GM18499 (cell line): ENCODE results near the gene ZNF248.

Experiments
- ATAC-seq: cut with Tn5 transposase; IDR thresholded peaks from one replicate; pipeline ENCODE4 v1.9.1; 2021; ENCODE audit warnings: moderate number of reproducible peaks; ENCODE audit not compliant: insufficient read depth, unreplicated experiment

ZNF248 gene

DNA sequence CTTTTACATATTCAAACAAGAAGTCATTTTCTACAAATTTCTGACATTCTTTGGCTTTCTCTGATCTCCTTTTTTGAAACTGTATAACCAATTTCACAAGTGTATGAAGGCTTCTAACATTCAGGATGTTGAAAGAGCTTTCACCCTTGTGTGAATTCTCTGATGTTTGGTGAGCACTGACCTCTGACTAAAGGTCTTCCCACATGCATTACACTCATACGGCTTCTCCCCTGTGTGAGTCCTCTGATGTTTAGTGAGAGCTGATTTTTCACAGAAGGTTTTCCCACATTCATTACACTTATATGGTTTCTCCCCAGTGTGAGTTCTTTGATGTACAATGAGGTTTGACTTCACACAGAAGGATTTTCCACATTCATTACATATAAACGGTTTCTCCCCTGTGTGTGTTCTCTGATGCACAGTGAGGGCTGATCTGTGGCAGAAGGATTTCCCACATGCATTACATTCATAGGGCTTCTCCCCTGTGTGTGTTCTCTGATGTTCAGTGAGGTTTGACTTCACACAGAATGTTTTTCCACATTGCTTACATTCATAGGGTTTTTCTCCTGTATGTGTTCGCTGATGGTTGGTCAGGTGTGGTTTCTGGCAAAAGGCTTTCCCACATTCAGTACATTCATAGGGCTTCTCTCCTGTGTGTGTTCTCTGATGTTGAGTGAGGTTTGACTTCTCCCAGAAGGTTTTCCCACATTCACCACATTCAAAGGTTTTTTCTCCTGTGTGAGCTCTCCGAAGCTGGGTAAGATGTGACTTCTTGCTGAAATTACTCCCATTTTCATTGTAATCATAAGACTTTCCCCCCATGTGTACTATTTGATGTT is 25.7 kb downstream of the ZNF248 start:
- ATAC-seq = no peak

DNA sequence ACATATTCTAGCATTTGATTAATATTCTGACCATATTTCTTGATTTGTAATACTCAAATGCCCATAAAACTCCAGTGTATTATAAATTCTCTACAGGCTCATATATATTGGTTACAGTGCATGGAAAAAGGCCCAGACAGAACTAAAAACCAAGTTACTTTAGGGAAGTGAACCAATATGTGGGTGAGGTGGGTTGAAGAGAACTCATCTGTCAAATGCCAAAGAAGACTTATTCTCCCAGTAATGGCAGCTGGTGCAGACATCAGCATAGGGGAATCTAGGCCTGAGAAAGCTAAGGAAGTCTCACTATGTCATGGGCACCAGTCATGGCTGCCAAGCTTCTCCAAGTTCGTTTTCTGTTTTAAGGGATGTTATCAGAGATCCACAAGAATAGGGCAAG is 30.6 kb downstream of the ZNF248 start:
- ATAC-seq = no peak

DNA sequence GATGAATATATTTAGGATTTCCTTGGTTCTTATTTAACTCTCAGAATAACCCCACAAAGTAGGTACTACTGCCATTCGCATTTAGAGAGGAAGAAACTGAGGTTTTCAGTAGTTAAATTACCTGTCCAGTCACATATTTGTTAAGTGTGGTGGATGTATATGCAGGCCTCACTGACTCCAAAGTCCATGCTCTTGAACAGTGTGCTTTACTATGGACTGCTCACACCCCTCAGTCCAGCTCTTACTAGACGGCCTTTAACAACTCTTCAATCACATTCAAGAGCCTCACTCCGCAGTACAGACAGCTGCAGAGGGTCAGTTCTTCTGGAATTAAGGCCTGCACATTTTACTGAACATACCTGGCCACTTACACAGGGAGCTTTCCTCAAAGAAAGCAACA is 36.2 kb downstream of the ZNF248 start:
- no peak for ATAC-seq

DNA sequence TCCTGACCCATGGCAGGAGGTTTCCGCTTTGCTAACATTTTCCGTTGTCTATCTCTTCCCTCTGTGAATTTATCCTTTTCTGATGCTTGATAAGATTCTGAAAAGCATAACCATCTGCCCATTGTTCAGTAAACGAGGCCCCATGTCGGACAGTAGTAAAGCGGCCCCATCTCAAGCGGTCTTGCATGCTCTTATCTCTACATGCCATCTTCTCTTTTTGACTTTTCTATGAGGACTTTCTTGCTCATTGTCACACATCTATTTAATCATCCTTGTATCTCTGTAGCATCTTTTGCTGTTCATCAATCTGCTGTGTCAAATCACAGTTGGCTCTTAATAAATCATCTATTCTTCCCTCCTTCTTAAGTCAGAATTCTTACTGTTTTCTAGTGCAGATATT is 37.6 kb downstream of the ZNF248 start:
- ATAC-seq = no peak

DNA sequence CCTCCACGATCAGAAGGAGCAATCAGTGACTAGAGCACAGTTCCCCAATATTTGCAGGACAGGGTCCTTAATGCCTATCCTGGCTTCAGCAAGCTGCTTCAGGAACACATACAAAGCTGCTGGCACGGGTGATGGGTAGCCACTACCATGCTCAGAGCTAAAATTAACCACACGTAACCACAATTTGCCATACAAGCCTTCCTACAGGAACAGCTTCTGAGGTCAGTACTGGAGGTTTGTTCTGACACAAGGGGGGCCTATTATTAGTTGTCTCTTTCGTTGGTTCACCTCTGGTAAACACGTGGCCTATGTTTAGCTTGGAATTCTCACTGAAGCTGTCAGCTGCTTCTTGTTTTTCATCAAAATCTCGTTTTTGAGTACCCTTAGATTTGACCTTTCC is 41.1 kb downstream of the ZNF248 start:
- ATAC-seq = no peak

DNA sequence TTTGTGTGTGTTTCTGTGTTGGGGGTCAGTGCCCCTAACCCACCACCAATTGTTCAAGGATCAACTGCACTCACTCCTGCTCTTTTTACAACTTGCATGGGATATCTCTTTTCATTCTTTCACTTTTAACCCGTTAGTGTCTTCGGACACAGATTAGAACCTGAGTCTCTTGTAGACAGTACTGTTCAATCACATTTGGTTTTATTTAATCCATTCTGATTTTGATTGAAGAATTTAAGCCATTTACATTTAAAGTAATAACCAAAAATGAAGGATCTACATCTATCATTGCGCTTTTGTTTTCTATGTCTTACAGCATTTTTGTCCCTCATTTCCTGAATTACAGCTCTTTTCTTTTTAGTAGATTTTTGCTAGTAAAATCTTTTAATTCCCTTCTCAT is 43.6 kb downstream of the ZNF248 start:
- ATAC-seq = no peak

DNA sequence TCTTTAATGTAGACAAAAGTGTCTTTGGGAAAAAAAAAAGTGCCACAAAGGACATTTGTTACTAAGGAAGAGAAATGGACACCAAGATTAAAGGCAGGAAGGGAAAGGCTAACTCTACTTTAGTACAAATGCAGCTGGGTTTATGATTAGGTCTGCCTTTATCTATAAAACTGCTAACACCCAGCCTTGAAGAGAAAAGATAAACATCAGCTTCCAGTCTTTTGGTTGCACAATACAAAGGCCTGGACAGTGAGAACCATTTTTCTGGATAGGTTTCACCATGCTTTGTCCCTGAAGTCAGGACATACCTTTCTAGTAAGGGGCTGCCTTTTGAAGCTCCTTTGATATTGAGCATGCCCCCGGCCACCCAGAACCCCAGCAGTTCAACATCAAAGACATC is 45.1 kb downstream of the ZNF248 start:
- no peak for ATAC-seq

DNA sequence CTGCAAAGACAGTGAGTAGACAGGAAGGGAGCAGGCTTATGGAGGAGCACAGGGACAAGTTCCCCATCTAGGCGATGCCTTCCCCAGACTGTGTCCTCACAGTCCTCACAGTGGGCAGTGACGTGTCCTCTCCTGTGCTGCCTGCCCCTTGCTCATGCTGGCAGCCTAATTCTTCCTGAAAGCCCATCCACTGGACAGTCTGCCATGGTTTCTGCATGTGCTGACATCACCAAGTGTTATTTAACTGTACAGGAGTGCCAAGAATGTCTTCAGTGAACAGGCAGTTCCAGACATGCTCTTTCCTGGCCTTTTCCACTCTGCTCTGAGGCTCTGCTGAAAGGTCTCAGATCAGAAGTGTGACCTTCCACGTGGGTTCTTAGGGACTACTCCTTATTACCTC is 54.1 kb downstream of the ZNF248 start:
- no peak for ATAC-seq

DNA sequence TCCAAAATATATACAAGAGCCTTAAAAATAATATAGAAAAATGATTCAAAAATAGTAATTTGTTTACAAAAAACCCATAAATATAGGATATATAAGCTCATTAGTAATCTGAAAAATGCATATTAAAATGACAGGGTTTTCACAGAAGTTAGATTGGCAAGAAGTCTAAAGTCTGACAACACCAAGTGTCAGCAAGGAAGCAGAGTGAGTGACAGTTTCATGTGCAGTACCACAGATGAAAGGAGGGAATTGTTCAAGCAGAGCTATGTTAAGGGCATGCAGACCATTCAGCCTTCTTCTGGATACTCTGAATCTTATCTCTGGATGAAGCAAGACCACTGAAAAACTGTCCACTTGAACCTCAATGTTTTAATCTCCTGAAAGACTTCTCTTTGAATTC is 55.9 kb downstream of the ZNF248 start:
- ATAC-seq = no peak

DNA sequence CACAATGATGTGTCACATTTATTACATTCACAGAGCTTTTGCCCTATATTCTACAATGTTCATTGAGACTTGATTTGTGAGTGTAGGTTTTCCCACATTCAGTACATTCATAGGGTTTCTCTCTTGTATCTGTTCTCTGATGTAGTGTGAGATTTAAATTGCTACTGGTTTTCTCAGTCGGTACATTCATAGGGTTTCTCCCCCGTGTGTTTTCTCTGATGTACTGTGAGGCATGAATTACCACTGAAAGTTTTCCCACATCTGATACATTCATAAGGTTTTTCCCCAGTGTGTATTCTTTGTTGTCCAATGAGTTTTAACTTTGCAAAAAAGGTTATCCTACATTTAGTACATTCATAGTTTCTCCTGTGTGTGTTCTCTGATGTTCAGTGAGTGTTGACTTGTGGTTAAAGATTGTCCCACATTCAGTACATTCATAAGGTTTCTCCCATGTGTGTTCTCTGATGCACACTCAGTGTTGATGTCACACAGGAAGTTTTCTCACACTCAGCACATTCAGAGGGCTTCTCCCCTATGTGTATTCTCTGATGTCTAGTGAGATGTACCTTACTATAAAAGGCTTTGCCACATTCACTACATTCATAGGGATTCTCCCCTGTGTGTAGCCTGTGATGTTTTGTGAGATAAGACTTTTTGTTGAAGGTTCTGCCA is 63.0 kb downstream of the ZNF248 start:
- ATAC-seq = no peak

DNA sequence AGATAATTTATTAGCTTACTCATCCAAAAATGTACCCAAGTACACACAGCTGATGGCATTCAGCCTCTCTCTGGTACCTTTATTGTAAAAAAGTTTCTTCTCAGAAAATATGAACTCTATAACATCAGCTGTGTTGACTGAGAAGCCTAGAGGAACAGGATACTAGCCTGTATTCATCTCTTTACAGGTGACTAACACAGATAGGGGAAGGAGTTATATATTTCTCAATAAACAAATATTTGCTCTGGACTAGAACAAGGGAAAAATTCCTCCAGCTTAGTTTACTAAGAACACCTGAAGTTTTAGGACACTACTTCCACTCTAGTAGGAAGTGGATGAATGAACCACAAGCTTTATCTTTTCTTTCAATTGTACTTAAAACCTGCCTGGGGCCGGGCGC is 67.8 kb downstream of the ZNF248 start:
- no peak for ATAC-seq

DNA sequence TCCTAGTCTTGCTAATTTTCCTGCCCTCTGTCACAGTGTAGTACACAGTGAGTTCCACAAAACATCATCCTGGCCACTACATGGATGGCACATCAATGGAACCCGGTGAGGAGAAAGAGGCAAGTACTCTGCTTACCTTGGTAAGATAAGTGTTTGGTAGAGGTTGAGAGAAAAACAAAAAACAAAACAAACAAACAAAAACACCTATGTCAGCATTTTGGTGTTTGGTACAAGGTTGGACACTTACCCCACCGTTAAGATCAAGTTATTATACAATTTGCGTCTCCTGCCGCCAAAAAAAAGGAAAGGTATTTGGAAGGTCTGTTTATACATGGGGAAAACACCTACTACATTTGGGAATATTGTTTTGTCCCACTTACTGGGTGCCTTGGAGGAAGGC is 72.7 kb downstream of the ZNF248 start:
- ATAC-seq = no peak

DNA sequence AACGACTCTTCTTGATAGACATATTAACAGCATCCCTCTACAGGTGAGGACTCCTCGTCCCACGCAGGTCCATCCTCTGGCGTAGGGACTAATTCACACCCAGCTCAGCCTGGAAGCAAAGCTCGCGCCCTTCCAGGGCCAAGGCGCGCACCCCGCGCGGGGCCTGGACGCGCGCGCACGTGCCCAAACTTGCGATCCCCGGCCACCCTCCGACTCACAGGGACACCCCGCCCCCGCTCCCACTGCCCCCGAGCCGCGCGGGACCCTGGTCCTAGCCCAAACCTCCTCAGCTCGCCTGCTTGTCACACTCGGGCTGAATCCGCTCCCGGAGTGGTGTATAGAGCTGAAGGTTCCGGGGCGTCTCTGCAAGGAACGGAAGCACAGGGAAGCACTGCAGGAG is 76.9 kb downstream of the ZNF248 start:
- ATAC-seq = no peak

DNA sequence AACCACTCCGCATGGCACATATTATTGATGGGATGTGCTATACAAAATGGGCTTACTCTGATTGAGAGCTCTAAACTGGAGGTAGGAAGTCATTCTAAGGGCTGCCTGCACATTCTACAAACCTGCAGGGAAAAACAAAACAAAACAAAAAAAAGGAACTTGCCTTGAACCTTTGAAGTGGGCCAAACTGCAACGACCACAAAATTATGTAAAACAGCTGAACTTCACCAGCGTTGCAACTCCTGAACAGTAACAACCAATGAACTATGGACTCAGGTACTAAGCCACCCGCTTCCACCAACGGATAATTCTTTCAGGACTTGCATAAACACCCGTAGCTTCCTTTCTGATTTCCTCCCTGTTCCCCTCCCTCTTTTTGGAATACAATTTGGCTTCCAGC is 80.4 kb downstream of the ZNF248 start:
- no peak for ATAC-seq

DNA sequence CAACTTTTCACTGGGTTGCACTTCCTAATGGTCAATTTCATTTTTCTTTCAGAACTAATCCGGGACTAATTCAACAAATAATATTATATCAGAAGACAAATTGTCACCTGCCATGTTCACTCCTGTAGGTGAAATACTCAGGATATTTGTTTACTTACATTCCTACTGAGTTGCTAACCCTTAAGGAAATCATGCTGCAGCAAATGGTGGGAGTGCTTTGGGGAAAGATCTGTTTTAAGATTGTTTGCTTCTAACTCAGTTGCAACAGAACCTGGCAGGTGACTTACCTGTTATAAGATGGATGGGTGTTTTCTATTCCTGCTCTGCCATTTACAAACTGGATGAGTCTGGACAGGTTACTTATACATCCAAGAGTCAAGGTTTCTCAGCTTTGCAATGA is 81.8 kb downstream of the ZNF248 start:
- ATAC-seq = no peak

DNA sequence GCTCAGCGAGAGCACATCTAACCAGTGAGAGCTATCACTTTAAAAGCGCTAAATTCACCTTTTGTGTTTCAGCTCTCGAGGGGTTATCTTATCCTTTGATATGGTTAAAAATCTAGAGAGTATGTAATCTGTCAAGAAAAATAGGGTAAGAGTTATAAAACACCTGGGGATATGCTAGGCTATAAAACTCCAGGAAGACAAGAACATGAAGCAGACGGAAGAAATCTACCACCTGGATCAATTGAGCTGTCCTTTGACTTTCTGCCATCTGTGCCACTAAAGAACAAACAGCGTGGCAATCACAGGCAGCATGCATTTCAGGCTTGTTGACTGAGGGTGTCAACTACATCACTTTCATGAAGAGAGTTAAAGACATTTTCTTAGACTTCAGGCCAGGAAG is 83.1 kb downstream of the ZNF248 start:
- no peak for ATAC-seq

DNA sequence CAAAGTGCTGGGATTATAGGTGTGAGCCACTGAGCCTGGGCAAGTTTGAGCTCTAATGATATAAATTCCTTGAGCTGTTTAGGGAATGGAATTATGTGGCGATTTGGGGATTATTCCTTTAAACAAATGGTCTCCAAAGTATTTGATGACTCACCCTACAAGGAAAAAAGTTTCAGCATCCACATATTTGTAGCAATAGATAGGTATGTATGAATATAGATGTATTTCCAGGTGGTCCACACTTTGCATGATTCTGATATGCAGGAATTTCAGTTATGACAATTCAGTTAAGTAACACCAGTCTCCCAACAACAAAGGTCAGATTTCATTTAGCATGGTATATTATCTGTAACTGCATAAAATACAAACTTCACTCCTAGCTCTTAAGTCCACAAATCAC is 92.2 kb downstream of the ZNF248 start:
- ATAC-seq = no peak

DNA sequence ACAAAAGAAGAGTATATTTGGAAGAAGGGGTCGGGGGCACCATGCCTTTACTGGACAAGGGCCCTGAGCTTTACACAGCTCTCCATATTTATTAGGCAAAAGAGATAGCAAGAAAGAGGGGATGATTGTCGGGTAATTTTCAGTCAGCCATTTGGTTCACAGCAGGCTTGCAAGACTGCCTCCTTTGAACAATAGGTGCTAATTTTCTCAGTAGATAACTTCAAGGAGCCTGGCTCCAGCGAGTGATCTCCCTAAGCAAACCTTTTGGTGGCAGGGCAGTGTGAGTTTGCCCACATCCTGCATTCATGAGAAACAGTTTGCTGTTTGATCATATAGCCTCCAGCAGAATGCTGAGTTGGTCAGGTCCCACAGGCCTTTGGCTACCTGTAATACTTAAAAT is 94.3 kb downstream of the ZNF248 start:
- ATAC-seq = no peak

DNA sequence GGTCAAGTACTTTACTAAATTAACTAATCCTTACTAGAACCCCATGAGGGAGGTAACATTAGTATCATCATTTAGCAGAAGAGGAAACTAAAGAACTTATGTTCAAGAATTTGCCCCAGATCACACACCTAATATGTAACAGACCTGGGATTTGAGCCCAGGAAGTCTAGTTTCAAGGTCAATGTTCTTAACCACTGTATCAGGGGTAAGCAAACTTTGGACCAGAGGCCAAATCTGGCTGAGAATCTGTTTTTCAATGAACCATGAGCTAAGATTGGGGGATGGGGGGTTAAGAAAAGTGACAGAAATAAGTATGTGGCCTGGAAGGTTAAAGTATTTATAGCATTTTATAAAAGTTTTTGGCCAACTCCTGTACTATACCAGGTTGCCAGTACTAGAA is 95.1 kb downstream of the ZNF248 start:
- no peak for ATAC-seq

DNA sequence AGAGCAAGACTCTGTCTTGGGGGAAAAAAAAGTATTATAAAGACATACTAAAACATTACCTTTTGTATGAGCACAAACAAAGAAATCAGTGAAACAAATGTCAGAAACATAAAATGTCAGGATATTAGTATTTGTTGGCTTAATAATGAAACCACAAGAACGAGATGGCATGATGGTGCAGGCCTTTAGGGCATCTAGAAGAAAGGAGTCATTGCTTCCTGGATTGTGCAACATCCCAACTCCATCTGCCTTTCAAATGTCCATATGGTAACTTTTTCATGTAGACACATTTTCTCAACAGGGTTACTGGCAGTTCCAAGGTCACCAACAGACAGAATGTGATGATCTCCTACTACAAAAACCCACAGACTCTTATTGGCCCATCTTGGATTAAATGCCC is 96.6 kb downstream of the ZNF248 start:
- no peak for ATAC-seq

DNA sequence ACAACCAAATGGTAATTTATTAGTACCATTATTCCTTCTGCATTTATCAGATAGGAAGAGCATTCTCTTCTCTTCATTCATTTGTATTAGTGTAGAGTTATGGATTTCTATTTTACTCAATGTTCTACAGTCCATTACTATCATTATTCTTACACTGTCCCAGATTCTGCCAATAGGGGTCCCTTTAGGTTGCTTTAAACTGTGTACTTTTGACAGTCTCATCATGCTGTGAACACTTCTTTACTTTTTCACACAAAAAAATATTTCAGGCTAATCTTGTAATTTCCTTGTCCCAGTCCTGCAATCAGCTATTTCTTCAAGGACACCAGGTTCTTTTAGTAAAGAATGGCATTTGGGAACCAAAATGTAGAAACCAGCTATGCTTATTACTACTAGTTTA is 99.3 kb downstream of the ZNF248 start:
- no peak for ATAC-seq
